HepG2 (cell line): ENCODE measurements around the gene PKMYT1. TPM values are rescaled to one million over a fixed set of nuclear protein-coding genes. Genes with fewer than 3 reads are reported as not detected.

ENCODE experiments used
- CHD4 ChIP-seq: fragments of 200-600 bp; sonication (generic); IDR thresholded peaks from 2 replicates; pipeline ENCODE4 v1.7.0; 2017; ENCODE audit warnings: mild to moderate bottlenecking, low read length, borderline replicate concordance
- SAP130 ChIP-seq: IDR thresholded peaks from 2 replicates; pipeline ENCODE4 v1.6.1; 2016; ENCODE audit warnings: low read depth
- ZC3H13 ChIP-seq: sonication (generic); formaldehyde crosslinking; IDR thresholded peaks from 2 replicates; pipeline ENCODE4 v1.8.1; 2023; ENCODE audit warnings: mild to moderate bottlenecking, missing genetic modification reagents, moderate library complexity
- ZFX ChIP-seq: sonication (generic); formaldehyde crosslinking; IDR thresholded peaks from 2 replicates; pipeline ENCODE4 v1.4.0; 2020; ENCODE audit warnings: mild to moderate bottlenecking, low read depth, missing genetic modification reagents, moderate library complexity
- ZNF121 ChIP-seq: sonication (generic); formaldehyde crosslinking; IDR thresholded peaks from 2 replicates; pipeline ENCODE4 v1.5.0; 2020; ENCODE audit warnings: mild to moderate bottlenecking, missing genetic modification reagents
- ZNF230 ChIP-seq: sonication (generic); formaldehyde crosslinking; IDR thresholded peaks from 2 replicates; pipeline ENCODE4 v1.4.0; 2020; ENCODE audit warnings: mild to moderate bottlenecking, missing genetic modification reagents
- ZNF562 ChIP-seq: sonication (generic); formaldehyde crosslinking; IDR thresholded peaks from 2 replicates; pipeline ENCODE4 v1.8.0; 2022; ENCODE audit warnings: missing genetic modification reagents, borderline replicate concordance
- ZNF687 ChIP-seq: sonication (generic); formaldehyde crosslinking; IDR thresholded peaks from 2 replicates; pipeline ENCODE4 v1.5.1; 2020; ENCODE audit warnings: mild to moderate bottlenecking, missing genetic modification reagents, moderate library complexity
- polyA plus RNA-seq, 8 experiments: library from polyadenylated mRNA; depleted of rRNA in 3 of 8; stranded (reverse) in 7 of 8; unstranded in 1 of 8; fragments of >200 nt; fragmentation: Illumina TruSeq in 4 of 8; extraction: Trizol in 4 of 8; gene quantifications; 2 replicates each; pipeline versions ENCODE4 v1.2.1 to v1.2.3, GENCODE V29; 2011 to 2016; ENCODE audit warnings: low read depth in 4 of 8, missing spikeins in 1 of 8, mixed read lengths in 1 of 8; ENCODE audit not compliant: insufficient read depth in 1 of 8
- total RNA-seq, 5 experiments: library from RNA; depleted of rRNA; stranded (reverse); fragments of >200 nt; fragmentation: Illumina TruSeq; extraction: Trizol; gene quantifications; 2 replicates each; pipeline ENCODE4 v1.2.3, GENCODE V29; 2016; ENCODE audit warnings: low read depth in 1 of 5
- TF ChIP-seq, protein P1 (sequence below): sonication (generic); formaldehyde crosslinking; IDR thresholded peaks from 2 replicates; pipeline ENCODE4 v1.4.0; 2020; ENCODE audit warnings: low read depth, mild to moderate bottlenecking, missing genetic modification reagents

The PKMYT1 gene
- total and polyA plus RNA-seq, 2 of the 13 experiments (the other 11 are each of a cell fraction or from before 2014, with no cell fraction given) = 7.0 to 27.8 TPM

DNA sequence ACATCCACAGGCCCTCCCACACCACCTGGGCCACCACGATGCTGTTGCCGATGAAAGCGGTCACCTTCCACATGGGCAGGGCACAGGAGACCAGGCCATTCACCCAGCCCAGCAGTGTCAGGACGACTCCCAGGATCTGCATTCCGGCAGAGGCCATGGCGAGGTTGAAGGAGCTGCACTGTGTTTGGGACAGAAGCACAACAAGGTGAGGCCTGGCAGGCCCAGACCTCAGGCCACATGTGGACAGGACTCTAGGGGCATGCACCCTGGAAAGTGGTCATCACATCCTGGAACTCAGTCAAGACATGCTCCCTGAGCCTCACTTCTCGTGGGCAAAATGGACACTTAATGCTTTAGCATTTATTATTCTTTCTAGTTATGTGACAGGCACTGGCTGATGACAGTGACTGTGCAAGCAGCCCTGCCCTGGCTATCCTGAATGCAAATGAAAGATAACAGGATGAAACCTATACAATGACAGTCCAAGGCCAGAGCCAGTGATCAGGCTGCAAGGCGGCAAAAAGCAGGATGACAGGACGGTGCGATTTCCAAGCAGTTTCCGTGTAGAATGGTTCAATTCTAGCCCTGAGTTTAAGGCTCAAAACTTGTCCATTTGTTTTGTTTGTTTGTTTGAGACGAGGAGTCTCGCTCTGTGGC is 35.7 kb upstream of the PKMYT1 start (continued):
- 0 out of 2 replicates have a peak, but pooled peaks have one; percentile 35 for TF ChIP-seq ZNF121 (CRISPR knock-in tag)
- no peak for TF ChIP-seq ZNF562 (CRISPR knock-in tag)
- TF ChIP-seq, protein P1, sequence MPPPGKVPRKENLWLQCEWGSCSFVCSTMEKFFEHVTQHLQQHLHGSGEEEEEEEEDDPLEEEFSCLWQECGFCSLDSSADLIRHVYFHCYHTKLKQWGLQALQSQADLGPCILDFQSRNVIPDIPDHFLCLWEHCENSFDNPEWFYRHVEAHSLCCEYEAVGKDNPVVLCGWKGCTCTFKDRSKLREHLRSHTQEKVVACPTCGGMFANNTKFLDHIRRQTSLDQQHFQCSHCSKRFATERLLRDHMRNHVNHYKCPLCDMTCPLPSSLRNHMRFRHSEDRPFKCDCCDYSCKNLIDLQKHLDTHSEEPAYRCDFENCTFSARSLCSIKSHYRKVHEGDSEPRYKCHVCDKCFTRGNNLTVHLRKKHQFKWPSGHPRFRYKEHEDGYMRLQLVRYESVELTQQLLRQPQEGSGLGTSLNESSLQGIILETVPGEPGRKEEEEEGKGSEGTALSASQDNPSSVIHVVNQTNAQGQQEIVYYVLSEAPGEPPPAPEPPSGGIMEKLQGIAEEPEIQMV (CRISPR knock-in tag) = no peak
- TF ChIP-seq SAP130 (CRISPR knock-in tag) = peak; percentile 49; the same call in 1 of the 2 replicates
- TF ChIP-seq ZC3H13 (CRISPR knock-in tag) = no peak
- no peak for TF ChIP-seq ZNF230 (CRISPR knock-in tag)
- no peak for TF ChIP-seq CHD4
- TF ChIP-seq ZFX (CRISPR knock-in tag) = peak; percentile 54
- TF ChIP-seq ZNF687 (CRISPR knock-in tag) = peak; percentile 54
